Renal pelvis (tissue), 4 donors: Measurements from ENCODE around the gene GNB2. TPM values are rescaled to one million over a fixed set of nuclear protein-coding genes. Genes with fewer than 3 reads are reported as not detected.

Experiments
- DNase-seq: peaks from one replicate; pipeline ENCODE4 v3.0.0-alpha.2; 2013
- polyA plus RNA-seq, 3 donors: library from polyadenylated mRNA; unstranded; fragments of 120-200 nt; gene quantifications; one replicate each; pipeline ENCODE4 v1.2.1, GENCODE V29; 2013; ENCODE audit not compliant: insufficient read length in 3 of 3

The GNB2 gene
- polyA plus RNA-seq, 3 donors, result 195 to 236 (median 231) TPM

DNA sequence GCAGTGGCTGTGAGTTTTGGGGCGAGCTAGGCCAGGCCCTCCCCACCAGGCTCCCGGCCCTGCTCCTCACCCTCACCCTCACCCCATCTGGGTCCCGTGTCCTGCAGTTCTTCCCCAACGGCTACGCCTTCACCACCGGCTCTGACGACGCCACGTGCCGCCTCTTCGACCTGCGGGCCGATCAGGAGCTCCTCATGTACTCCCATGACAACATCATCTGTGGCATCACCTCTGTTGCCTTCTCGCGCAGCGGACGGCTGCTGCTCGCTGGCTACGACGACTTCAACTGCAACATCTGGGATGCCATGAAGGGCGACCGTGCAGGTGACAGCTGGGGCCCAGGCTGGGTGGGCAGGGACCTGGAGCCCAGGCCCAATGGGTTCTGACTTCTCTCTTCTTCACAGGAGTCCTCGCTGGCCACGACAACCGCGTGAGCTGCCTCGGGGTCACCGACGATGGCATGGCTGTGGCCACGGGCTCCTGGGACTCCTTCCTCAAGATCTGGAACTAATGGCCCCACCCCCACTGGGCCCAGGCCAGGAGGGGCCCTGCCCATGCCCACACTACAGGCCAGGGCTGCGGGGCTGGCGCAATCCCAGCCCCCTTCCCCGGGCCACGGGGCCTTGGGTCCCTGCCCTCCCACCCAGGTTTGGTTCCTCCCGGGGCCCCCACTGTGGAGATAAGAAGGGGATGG lies 4.9 kb downstream of the GNB2 start:
- DNase-seq, result no peak

GRCh38 chr7:100679129-100679926 lies 5.8 kb downstream of the GNB2 start:
- DNase-seq, result no peak

DNA sequence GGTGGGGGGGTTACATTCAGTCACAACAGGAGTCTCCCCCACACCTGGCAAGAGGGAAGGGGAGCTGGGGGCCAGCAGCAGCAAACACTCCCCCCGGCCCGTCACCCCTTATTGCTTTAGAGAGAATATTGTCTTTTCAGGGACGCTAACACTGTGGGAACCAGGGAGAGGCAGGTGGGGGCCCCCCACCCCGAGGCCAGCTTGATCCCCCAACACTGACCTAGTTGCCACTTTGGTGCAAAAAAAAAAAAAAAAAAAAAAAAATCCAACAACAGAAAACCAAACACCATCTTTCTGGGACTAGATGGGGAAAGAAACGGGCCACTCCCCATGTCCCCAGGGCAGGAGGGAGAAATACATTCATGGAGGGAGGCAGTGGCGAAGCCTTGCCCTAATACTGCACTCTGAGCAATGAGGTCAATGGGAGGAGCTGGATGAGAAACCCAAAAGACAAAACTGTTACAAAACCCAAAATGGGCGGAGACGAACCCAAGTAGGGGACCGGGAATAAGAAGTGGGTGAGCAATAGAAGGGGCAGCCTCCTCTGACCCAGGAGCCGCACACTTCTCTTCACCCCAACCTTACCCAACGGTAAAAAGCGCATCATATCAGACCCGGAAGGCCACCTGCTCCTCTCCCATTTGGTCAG lies 6.5 kb downstream of the GNB2 start:
- no peak for DNase-seq

GRCh38 chr7:100680576-100681271 lies 7.2 kb downstream of the GNB2 start:
- DNase-seq, result no peak

GRCh38 chr7:100681491-100682227 lies 8.1 kb downstream of the GNB2 start:
- DNase-seq, result no peak

GRCh38 chr7:100682228-100682741 lies 8.7 kb downstream of the GNB2 start:
- no peak for DNase-seq

- no peak for DNase-seq
Measured at GRCh38 chr7:100682991-100683658, 9.6 kb downstream of the GNB2 start.

GRCh38 chr7:100683659-100684533 lies 10.4 kb downstream of the GNB2 start:
- DNase-seq, result no peak

DNA sequence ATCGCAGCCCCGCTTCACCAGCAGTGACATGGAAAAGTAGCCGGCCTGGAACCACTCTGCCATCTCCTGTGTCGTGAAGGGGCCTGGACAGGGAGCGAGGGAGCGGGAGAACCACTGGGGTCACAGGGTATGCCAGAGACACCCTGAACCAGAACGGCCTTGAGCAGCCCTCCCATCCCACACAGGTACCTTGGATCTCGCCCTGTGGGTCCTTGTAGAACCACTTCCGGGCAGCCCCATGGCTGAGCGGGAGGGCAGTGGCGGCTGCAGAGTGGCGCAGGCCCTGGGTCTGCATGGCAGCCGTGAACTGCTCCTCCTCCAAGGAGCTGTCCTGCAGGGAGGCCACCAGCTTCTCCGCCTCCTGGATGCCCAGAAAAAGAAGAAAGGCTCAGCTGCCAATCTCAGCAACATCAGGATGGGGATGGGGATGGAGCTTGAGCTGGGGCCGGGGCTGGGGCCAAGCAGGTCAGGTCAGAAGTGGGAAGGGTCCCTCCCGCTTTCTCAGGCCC lies 11.0 kb downstream of the GNB2 start:
- no peak for DNase-seq

- DNase-seq, result no peak
Measured at GRCh38 chr7:100685049-100685605, 11.6 kb downstream of the GNB2 start.

DNA sequence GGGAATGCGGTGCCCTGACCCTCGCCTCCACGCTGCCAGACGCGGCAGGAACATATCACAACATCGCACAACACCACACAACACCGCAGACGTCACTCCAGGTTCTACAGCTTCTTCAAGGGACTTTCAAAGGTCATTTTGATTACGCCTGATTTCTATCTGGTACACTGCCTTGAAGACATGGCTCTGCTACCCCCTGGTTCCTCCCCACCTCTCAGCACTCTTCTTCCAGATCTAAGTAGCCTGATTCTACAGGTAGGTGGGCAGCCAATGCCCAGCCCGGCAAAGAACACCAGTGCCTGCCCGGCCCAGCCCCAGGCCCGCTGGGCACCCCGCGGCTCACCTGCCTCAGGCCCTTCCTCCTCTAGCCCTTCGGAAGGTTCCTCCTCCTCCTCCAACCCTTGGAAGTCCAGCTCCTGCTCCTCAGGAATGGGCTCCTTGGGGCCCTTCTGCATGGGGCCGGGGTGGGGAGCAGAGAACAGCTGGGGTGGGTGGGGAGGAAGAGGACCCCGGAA lies 12.1 kb downstream of the GNB2 start:
- DNase-seq, result no peak

DNA sequence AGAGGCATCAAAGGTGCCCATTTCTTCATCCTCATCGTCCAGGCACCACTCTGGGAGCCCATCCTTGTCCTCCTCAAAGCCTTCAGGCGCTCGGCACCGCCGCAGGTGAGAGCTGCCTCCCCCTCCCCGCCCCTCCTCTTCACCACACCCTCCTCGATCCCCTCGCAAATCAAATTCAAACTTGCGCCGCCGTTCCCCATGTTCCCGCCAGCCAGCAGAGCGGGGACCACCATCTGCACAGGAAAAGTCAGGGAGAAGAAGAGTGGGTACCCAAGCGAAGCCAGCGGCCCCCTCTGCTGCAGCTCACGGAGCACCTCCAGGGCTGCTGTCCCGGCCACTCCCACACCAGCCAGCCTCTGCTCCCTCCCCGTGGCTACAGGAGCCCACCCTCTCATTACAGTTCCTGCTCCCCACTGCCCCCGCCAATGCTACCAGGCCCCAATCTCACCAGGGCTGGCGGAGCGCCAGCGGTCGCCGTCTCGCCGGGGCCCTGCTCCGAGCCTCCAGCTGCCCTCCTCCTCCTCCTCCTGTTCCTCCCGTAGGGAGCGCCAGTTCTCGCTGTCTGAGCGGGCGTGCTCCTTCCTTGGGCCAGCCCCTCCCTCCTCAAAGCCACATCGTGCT lies 12.8 kb downstream of the GNB2 start:
- DNase-seq, result no peak

- DNase-seq, result no peak
Measured at GRCh38 chr7:100686822-100687211, 13.3 kb downstream of the GNB2 start.

DNA sequence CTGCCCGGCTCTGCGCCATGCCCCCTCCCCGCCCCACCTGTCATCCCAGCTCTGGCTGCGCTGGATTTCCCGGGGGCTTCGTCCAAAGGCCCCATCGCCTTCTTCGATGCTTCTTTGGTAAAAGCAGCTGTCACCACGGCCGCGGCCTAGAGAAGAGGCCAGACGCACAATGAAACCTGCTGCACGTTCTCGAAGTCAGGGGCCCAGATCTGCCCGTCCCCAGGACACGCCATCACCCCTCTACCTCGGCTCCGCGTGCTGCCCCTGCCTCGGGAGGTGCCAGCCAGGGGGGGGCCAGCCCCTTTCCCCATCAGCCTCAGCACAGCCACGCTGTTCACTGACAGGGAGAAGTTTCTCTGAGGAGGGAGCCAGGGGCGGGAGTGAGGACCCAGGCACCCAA lies 13.7 kb downstream of the GNB2 start:
- DNase-seq, result no peak

GRCh38 chr7:100687751-100688300 lies 14.3 kb downstream of the GNB2 start:
- DNase-seq, result no peak

- no peak for DNase-seq
Measured at GRCh38 chr7:100688326-100688860, 14.9 kb downstream of the GNB2 start.

DNA sequence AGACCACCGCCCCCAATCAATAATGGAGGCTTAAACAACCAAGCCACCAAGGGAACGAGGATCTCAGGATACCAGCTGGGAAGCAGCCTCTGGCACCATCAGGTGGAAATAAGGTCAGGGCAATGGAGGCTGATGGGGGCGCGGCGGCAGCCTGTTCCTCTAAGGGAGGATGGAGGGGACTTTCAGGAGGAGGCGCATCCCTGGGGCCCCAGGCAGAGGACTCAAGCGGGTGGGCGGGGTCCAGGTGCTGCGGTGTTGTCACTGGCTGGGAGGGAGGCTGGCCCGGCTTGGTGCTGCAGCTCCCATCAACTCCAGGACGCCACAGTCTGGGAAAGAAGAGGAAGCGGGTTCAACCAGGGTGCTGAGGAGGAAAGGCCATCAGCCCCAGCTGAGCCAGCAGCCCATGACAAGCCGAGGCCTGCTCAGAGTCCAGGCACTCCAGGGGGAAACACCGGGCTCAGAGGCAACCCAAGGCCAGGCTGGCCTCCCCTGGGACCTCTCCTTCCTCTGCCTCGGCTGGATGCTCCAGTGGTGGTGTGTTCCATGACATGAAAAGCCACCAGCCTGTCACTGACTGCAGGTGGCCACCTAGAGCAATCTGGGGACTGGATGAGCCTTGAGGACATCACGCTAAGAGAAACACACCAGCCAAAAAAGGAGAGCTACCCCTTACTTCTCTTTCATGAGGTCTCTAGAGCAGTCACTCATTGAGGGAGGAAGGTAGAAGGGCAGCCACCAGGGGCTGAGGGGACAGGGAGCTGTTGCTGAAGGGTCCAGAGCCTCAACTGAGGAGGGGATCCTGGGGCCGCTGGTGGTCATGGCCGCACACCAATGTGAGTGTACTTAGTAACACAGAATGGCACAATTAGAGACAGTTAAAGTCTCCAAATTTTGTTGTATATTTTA lies 15.9 kb downstream of the GNB2 start:
- DNase-seq, result no peak
